ENCODE results near the gene WIZ. TPM values are rescaled to one million over a fixed set of nuclear protein-coding genes. Genes with fewer than 3 reads are reported as not detected.

The WIZ gene
- total and polyA plus RNA-seq, 2 donors (not counting 1 experiment from before 2014, with no cell fraction given): 15.0 to 24.8 TPM

DNA sequence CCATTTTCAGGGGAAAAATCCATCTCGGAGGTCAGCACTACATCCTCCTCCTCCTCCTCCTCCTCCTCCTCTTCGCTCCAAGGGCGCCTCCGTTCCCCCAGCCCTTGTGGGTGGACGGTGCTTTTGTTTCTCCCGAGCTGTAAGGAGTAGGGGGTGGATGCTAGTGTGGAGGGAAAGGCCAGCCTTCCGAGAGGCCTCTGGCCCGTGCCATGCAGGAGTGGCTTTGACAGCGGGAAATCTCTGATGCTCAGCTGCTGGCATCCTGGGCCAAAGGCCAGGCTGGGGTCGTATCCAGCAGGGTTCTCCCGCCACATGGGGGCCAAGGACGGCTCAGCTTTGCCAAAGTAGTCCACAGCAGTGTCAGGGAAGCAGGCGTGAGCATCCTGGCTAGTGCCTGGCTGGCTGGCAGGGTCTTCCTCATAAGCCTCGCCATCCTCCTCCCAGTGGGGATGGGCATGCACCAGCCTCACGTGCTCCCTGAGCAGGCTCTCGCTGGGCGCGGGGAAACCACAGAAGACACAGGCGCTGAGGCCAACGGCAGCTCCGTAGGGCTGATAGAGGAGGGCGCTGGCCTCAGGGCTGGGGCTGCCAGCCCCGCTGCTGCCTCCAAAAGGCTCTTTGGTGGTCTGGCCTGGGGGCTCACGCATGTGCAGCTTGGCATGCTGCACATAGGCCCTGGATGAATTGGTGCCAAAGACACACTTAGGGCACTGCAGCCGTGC lies 10.5 kb downstream of the WIZ start:
- H3K4me2 ChIP-seq (replicated peaks; ENCODE audit: low read depth, low read length, poor library complexity, severe bottlenecking): no peak overlapping the region
- no peaks in the 10 kb centered on the region for H3K27me3 ChIP-seq (replicated peaks in 1 of 4; ENCODE audit: control extremely low read depth in 1 of 4, control insufficient read depth in 3 of 4, insufficient read depth in 4 of 4, low read length in 3 of 4)
- 56% methylated on average over 19 of the region's 25 CpGs for WGBS (ENCODE audit: insufficient coverage)
- no peaks in the 10 kb centered on the region for H3K4me1 Mint-ChIP-seq
- no peak overlapping the region for H3K9ac ChIP-seq (ENCODE audit: low read length)
- no peak overlapping the region for H3K4me3 ChIP-seq (ENCODE audit: control extremely low read depth in 1 of 5, extremely low read depth in 1 of 5, insufficient read depth in 1 of 5, low read depth in 2 of 5, low read length in 4 of 5)
- TF ChIP-seq EZH2 (IDR thresholded peaks at IDR 0.05; ENCODE audit: borderline replicate concordance, insufficient read depth, low read depth, low read length, poor library complexity, severe bottlenecking): no peak
- TF ChIP-seq, protein P1, sequence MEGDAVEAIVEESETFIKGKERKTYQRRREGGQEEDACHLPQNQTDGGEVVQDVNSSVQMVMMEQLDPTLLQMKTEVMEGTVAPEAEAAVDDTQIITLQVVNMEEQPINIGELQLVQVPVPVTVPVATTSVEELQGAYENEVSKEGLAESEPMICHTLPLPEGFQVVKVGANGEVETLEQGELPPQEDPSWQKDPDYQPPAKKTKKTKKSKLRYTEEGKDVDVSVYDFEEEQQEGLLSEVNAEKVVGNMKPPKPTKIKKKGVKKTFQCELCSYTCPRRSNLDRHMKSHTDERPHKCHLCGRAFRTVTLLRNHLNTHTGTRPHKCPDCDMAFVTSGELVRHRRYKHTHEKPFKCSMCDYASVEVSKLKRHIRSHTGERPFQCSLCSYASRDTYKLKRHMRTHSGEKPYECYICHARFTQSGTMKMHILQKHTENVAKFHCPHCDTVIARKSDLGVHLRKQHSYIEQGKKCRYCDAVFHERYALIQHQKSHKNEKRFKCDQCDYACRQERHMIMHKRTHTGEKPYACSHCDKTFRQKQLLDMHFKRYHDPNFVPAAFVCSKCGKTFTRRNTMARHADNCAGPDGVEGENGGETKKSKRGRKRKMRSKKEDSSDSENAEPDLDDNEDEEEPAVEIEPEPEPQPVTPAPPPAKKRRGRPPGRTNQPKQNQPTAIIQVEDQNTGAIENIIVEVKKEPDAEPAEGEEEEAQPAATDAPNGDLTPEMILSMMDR (IDR thresholded peaks at IDR 0.05): no peak
- no peaks in the 10 kb centered on the region for H3K27me3 Mint-ChIP-seq
- no peaks in the 10 kb centered on the region for H3K36me3 ChIP-seq (replicated peaks in 1 of 2; ENCODE audit: control extremely low read depth in 1 of 2, control insufficient read depth in 1 of 2, extremely low read depth in 1 of 2, insufficient read depth in 2 of 2, low read length in 1 of 2)
- DNase-seq: no peak
- no peaks in the 10 kb centered on the region for H3K79me2 ChIP-seq (ENCODE audit: control insufficient read depth, insufficient read depth, low read length)
- no peaks in the 10 kb centered on the region for H4K20me1 ChIP-seq (ENCODE audit: control insufficient read depth, insufficient read depth, low read length, poor library complexity, severe bottlenecking)
- H3K9me3 Mint-ChIP-seq (ENCODE audit: insufficient read depth): no peaks in the 10 kb centered on the region
- ChIA-PET POLR2A (no interaction called here), CTCF (no interaction called here)
- H2AFZ ChIP-seq (ENCODE audit: insufficient read depth, low read depth, low read length, poor library complexity, severe bottlenecking): no peak overlapping the region
- no peaks in the 10 kb centered on the region for H3K9me3 ChIP-seq (ENCODE audit: control extremely low read depth in 1 of 3, control insufficient read depth in 2 of 3, insufficient read depth in 1 of 3, low read length in 2 of 3)
- no peak overlapping the region for H3K4me3 Mint-ChIP-seq
- H3K27ac ChIP-seq (ENCODE audit: low read length in 2 of 2): no peak overlapping the region
- intact Hi-C loops (cut with micrococcal nuclease): no loop called here
- no peaks in the 10 kb centered on the region for H3K4me1 ChIP-seq (ENCODE audit: control insufficient read depth in 2 of 2, insufficient read depth in 2 of 2, low read length in 2 of 2)
- no peak overlapping the region for H3K27ac Mint-ChIP-seq
- no peak for ATAC-seq (ENCODE audit: low read depth)

DNA sequence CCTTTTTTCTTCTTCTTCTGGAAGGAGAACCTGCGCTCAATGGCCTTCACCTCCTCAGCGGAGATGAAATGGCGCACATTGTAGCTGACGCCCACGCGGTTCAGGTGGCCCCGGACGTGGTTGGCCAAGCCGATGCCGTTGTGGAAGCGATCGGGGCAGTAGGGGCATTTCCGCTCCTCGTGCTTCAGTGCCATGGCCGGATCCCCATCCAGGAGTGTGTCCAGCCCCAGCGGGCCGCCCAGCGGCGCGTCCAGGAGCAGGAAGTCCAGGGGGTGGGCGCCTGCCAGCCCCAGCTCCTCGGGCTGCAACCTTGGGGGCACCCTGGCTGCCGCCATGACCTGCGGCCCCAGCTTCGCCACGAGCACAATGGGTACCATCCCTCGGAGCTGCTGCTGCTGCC lies 11.2 kb downstream of the WIZ start:
- no peak overlapping the region for H3K9ac ChIP-seq (ENCODE audit: low read length)
- 95% methylated on average over 27 of the region's 27 CpGs for WGBS (ENCODE audit: insufficient coverage)
- POLR2A ChIA-PET: no interaction called here

More for the DNA sequence above, 11.2 kb downstream of the WIZ start:
- DNase-seq (no peak), ATAC-seq (ENCODE audit: low read depth) (no peak)
- Histone ChIP-seq H2AFZ (ENCODE audit: insufficient read depth, low read depth, low read length, poor library complexity, severe bottlenecking) (no peak overlapping the region), H3K79me2 (ENCODE audit: control insufficient read depth, insufficient read depth, low read length) (no peaks in the 10 kb centered on the region), H3K27ac (ENCODE audit: low read length in 2 of 2) (no peak overlapping the region), H3K4me3 (ENCODE audit: control extremely low read depth in 1 of 5, extremely low read depth in 1 of 5, insufficient read depth in 1 of 5, low read depth in 2 of 5, low read length in 4 of 5) (no peak overlapping the region), H3K9me3 (ENCODE audit: control extremely low read depth in 1 of 3, control insufficient read depth in 2 of 3, insufficient read depth in 1 of 3, low read length in 2 of 3) (no peaks in the 10 kb centered on the region), H3K36me3 (replicated peaks in 1 of 2; ENCODE audit: control extremely low read depth in 1 of 2, control insufficient read depth in 1 of 2, extremely low read depth in 1 of 2, insufficient read depth in 2 of 2, low read length in 1 of 2) (no peaks in the 10 kb centered on the region), H4K20me1 (ENCODE audit: control insufficient read depth, insufficient read depth, low read length, poor library complexity, severe bottlenecking) (no peaks in the 10 kb centered on the region), H3K4me1 (ENCODE audit: control insufficient read depth in 2 of 2, insufficient read depth in 2 of 2, low read length in 2 of 2) (peaks cover under 1 to 2% of the 10 kb centered on the region in 2 donors), H3K27me3 (replicated peaks in 1 of 4; ENCODE audit: control extremely low read depth in 1 of 4, control insufficient read depth in 3 of 4, insufficient read depth in 4 of 4, low read length in 3 of 4) (no peaks in the 10 kb centered on the region), H3K4me2 (replicated peaks; ENCODE audit: low read depth, low read length, poor library complexity, severe bottlenecking) (no peak overlapping the region)
- no peak for TF ChIP-seq EZH2 (IDR thresholded peaks at IDR 0.05; ENCODE audit: borderline replicate concordance, insufficient read depth, low read depth, low read length, poor library complexity, severe bottlenecking)
- TF ChIP-seq, protein P1 (IDR thresholded peaks at IDR 0.05): no peak
- Mint-ChIP-seq H3K4me3 (no peak overlapping the region), H3K4me1 (no peaks in the 10 kb centered on the region), H3K9me3 (ENCODE audit: insufficient read depth) (no peaks in the 10 kb centered on the region), H3K27ac (no peak overlapping the region), H3K27me3 (no peaks in the 10 kb centered on the region)
- intact Hi-C loops (cut with micrococcal nuclease): no loop called here
- CTCF ChIA-PET: no interaction called here

Data from B cell (primary cell).